ENCODE measurements around the gene TSNAX. TPM values are rescaled to one million over a fixed set of nuclear protein-coding genes. Genes with fewer than 3 reads are reported as not detected.
"Not testable (repeated sequence)": the region's sequence is repeated elsewhere in the genome, so short reads cannot be mapped to it uniquely, and the experiment has no call there.

Gene TSNAX
- total RNA-seq, 4 donors from 2014 or later: 8.2 to 27.0 (median 17.3) TPM

DNA sequence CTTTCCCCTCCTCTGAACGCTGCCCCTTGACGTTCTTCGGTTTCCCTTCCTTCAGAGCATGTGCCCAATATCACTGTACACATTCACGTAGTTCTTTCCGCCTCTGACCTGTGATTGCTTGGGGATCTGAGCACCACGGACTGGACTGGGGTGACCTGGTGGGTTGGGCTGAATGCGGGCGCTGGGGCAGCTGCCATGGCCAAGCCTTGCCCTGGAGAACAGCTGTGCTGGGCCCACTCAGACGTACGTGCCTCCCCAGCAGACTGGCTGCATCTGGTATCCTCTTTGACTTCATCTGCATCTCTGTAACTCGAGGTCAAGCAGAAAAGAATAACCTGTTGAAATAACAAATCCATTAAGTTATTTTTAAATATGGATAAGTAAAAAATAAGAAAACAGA, 63.0 kb downstream of the TSNAX start:
- Histone ChIP-seq H3K27ac (no peak overlapping the region), H3K9me3 (no peaks in the 10 kb centered on the region), H3K27me3 (no peaks in the 10 kb centered on the region), H3K4me3 (no peak overlapping the region), H3K4me1 (peaks cover 0 to 7% (median 0%) of the 10 kb centered on the region in 4 donors), H3K36me3 (no peaks in the 10 kb centered on the region)
- TF ChIP-seq, protein P1, sequence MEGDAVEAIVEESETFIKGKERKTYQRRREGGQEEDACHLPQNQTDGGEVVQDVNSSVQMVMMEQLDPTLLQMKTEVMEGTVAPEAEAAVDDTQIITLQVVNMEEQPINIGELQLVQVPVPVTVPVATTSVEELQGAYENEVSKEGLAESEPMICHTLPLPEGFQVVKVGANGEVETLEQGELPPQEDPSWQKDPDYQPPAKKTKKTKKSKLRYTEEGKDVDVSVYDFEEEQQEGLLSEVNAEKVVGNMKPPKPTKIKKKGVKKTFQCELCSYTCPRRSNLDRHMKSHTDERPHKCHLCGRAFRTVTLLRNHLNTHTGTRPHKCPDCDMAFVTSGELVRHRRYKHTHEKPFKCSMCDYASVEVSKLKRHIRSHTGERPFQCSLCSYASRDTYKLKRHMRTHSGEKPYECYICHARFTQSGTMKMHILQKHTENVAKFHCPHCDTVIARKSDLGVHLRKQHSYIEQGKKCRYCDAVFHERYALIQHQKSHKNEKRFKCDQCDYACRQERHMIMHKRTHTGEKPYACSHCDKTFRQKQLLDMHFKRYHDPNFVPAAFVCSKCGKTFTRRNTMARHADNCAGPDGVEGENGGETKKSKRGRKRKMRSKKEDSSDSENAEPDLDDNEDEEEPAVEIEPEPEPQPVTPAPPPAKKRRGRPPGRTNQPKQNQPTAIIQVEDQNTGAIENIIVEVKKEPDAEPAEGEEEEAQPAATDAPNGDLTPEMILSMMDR (IDR thresholded peaks at IDR 0.05): no peak
- no peak for TF ChIP-seq POLR2AphosphoS5 (IDR thresholded peaks at IDR 0.05)
- TF ChIP-seq EP300 (IDR thresholded peaks at IDR 0.05; ENCODE audit: low read depth): no peak
- no peak for TF ChIP-seq POLR2A (IDR thresholded peaks at IDR 0.05)
- intact Hi-C loops (cut with DNase I; ENCODE audit: low total_unique reads) (loop anchor here (5.0 kb wide), 1 partner anchor 234 kb away; no protein-coding TSS in a partner anchor), in situ Hi-C loops (cut with MboI; ENCODE audit: low pct_ligation_motif_present in 1 of 4, low pct_unique_long_range_greater_than_20kb in 1 of 4, low sequenced_read_pairs in 3 of 4) (no loop called here)
- WGBS, 2 donors (ENCODE audit: low coverage in 1 of 2): 20 to 74% methylated on average over 1 to 11 of the region's 11 CpGs
- DNase-seq: no peak

DNA sequence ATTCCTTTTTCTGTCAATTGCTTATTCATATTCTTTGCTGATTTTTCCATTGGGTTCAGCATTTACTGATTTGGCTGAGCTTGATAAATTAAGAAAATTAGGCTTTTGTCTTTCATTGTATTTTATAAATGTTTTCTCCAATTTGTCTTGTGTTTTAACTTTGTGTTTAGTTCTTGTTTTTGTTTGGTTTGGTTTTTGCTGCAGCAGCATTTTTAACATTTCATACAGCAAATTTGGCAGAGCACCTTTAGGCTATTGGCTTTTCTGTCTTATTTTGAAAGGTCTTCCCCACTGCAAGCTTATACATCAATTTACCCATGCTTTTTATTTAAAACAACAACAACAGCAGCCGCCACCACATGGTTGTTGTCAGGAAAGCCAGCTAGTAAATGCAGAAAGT, 64.3 kb downstream of the TSNAX start:
- in situ Hi-C loops (cut with MboI; ENCODE audit: low pct_ligation_motif_present in 1 of 4, low pct_unique_long_range_greater_than_20kb in 1 of 4, low sequenced_read_pairs in 3 of 4) (no loop called here), intact Hi-C loops (cut with DNase I; ENCODE audit: low total_unique reads) (loop anchor here (5.0 kb wide), 1 partner anchor 236 kb away; no protein-coding TSS in a partner anchor)
- Histone ChIP-seq H3K9me3 (no peaks in the 10 kb centered on the region), H3K27me3 (no peaks in the 10 kb centered on the region), H3K4me3 (no peak overlapping the region), H3K36me3 (no peaks in the 10 kb centered on the region), H3K4me1 (peaks cover 0 to 7% (median 0%) of the 10 kb centered on the region in 4 donors), H3K27ac (no peak overlapping the region)
- WGBS, 2 donors (ENCODE audit: low coverage in 1 of 2): 63 to 86% methylated on average over 1 of the region's 1 CpG
- no peak for DNase-seq
- TF ChIP-seq POLR2AphosphoS5 (IDR thresholded peaks at IDR 0.05) (no peak), POLR2A (IDR thresholded peaks at IDR 0.05) (no peak), EP300 (IDR thresholded peaks at IDR 0.05; ENCODE audit: low read depth) (no peak)
- TF ChIP-seq, protein P1 (IDR thresholded peaks at IDR 0.05): no peak

DNA sequence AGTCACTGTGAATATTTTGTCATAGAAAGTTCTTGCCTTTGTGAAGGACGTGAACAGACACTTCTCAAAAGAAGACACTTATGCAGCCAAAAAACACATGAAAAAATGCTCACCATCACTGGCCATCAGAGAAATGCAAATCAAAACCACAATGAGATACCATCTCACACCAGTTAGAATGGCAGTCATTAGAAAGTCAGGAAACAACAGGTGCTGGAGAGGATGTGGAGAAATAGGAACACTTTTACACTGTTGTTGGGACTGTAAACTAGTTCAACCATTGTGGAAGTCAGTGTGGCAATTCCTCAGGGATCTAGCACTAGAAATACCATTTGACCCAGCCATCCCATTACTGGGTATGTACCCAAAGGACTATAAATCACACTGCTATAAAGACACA, 64.8 kb downstream of the TSNAX start:
- intact Hi-C loops (cut with DNase I; ENCODE audit: low total_unique reads): loop anchor here (5.0 kb wide), 1 partner anchor 236 kb away; no protein-coding TSS in a partner anchor
- WGBS, 2 donors (ENCODE audit: low coverage in 1 of 2): 76 to 100% methylated on average over 1 of the region's 1 CpG

DNA sequence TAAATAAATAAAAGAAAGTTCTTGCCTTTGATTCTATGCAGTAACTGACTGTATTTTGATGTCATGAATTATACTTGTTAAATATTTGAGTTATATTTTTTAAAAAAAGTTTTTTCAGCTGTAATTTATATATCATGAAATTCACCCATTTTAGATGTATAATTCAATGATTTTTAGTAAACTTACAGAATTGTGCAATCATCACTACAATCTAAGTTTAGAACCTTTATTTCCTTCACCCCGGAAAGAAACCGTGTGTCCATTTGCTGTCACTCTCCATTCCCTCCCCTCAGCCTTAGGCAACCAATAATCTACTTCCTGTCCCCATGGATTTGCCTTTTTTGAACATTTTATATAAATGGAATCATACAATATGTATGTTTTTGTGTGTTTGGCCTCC, 65.7 kb downstream of the TSNAX start:
- in situ Hi-C loops (cut with MboI; ENCODE audit: low pct_ligation_motif_present in 1 of 4, low pct_unique_long_range_greater_than_20kb in 1 of 4, low sequenced_read_pairs in 3 of 4) (no loop called here), intact Hi-C loops (cut with DNase I; ENCODE audit: low total_unique reads) (loop anchor here (5.0 kb wide), 1 partner anchor 237 kb away; no protein-coding TSS in a partner anchor)
- peak overlapping the region in 2 of 4 donors; percentile 9 to 14 for H3K27ac ChIP-seq
- no peak for DNase-seq
- no peak overlapping the region for H3K4me3 ChIP-seq
- H3K4me1 ChIP-seq: peaks cover 0 to 7% (median 0%) of the 10 kb centered on the region in 4 donors
- H3K36me3 ChIP-seq: no peaks in the 10 kb centered on the region
- no peaks in the 10 kb centered on the region for H3K9me3 ChIP-seq
- 42 to 99% methylated on average over 2 of the region's 2 CpGs for WGBS, 2 donors (ENCODE audit: low coverage in 1 of 2)
- no peaks in the 10 kb centered on the region for H3K27me3 ChIP-seq
- no peak for TF ChIP-seq POLR2AphosphoS5 (IDR thresholded peaks at IDR 0.05)
- TF ChIP-seq EP300 (IDR thresholded peaks at IDR 0.05; ENCODE audit: low read depth): no peak
- TF ChIP-seq, protein P1 (IDR thresholded peaks at IDR 0.05): no peak
- TF ChIP-seq POLR2A (IDR thresholded peaks at IDR 0.05): no peak

More for the DNA sequence above, 64.8 kb downstream of the TSNAX start:
- H3K9me3 ChIP-seq; H3K4me1 ChIP-seq; H3K27ac ChIP-seq; DNase-seq; in situ Hi-C loops (cut with MboI; ENCODE audit: low pct_ligation_motif_present in 1 of 4, low pct_unique_long_range_greater_than_20kb in 1 of 4, low sequenced_read_pairs in 3 of 4); H3K27me3 ChIP-seq; H3K4me3 ChIP-seq; H3K36me3 ChIP-seq: not testable (repeated sequence)

DNA sequence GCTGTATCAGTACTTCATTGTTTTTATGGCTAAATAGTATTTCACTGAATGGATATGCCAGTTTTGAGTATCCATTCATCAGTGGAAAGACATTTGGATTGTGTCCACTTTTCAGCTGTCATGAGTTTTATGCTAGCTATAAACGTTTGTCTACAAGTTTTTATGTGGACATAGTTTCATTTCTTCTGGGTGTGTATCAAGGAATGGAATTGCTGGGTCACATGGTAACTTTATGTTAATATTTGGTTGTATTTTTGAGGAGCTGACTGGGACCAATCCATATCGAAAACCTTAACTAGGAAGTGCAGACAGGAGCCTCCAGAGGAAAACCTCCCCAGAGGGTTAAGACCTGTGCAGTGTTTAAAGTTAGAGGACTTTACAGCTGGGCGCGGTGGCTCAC, 66.3 kb downstream of the TSNAX start:
- TF ChIP-seq EP300 (IDR thresholded peaks at IDR 0.05; ENCODE audit: low read depth) (no peak), POLR2A (IDR thresholded peaks at IDR 0.05) (no peak), POLR2AphosphoS5 (IDR thresholded peaks at IDR 0.05) (no peak)
- TF ChIP-seq, protein P1 (IDR thresholded peaks at IDR 0.05): no peak
- Histone ChIP-seq H3K27me3 (no peaks in the 10 kb centered on the region), H3K9me3 (no peaks in the 10 kb centered on the region), H3K27ac (peak overlapping the region in 2 of 4 donors; percentile 33 to 34), H3K36me3 (no peaks in the 10 kb centered on the region), H3K4me1 (peaks cover 0 to 7% (median 0%) of the 10 kb centered on the region in 4 donors), H3K4me3 (no peak overlapping the region)
- intact Hi-C loops (cut with DNase I; ENCODE audit: low total_unique reads) (loop anchor here (5.0 kb wide), 1 partner anchor 237 kb away; no protein-coding TSS in a partner anchor), in situ Hi-C loops (cut with MboI; ENCODE audit: low pct_ligation_motif_present in 1 of 4, low pct_unique_long_range_greater_than_20kb in 1 of 4, low sequenced_read_pairs in 3 of 4) (no loop called here)
- 33 to 72% methylated on average over 1 to 4 of the region's 4 CpGs for WGBS, 2 donors (ENCODE audit: low coverage in 1 of 2)
- no peak for DNase-seq
